HG02885 (cell line): ENCODE results near the gene P2RY4.
A peak's percentile ranks its signal among the peaks of the same experiment; 100 is the strongest.
"Not testable (repeated sequence)": the region's sequence is repeated elsewhere in the genome, so short reads cannot be mapped to it uniquely, and the experiment has no call there.

ENCODE experiments used
- ATAC-seq: cut with Tn5 transposase; IDR thresholded peaks from one replicate; pipeline ENCODE4 v1.9.1; 2021; ENCODE audit warnings: mild to moderate bottlenecking; ENCODE audit not compliant: unreplicated experiment, poor library complexity

P2RY4 gene

GRCh38 chrX:70260104-70260503 lies at the start of gene P2RY4:
Gene P2RY4, minus strand, starts transcription at chrX:70260204. Its CDS starts 580 bp downstream, at chrX:70259624.
- no peak for ATAC-seq

GRCh38 chrX:70301716-70302115 lies 41.7 kb upstream of the P2RY4 start:
- no peak for ATAC-seq

- no peak for ATAC-seq
These were observed 33.6 kb upstream of the P2RY4 start for GRCh38 chrX:70293621-70294020.

GRCh38 chrX:70292788-70293187 lies 32.8 kb upstream of the P2RY4 start:
- no peak for ATAC-seq

GRCh38 chrX:70289793-70290770 lies 30.1 kb upstream of the P2RY4 start, which contains the start of the genes KIF4A and PDZD11:
Gene KIF4A, plus strand, starts transcription at chrX:70290104. Its CDS starts 355 bp downstream, at chrX:70290459.
Gene PDZD11, minus strand, starts transcription at chrX:70289927. Its CDS starts 586 bp downstream, at chrX:70289341.
- peak; percentile 97 for ATAC-seq

GRCh38 chrX:70289168-70289792 lies 29.3 kb upstream of the P2RY4 start:
- ATAC-seq, result peak; percentile 16

GRCh38 chrX:70281951-70282350 lies 21.9 kb upstream of the P2RY4 start, which contains the start of gene RAB41:
Gene RAB41, plus strand, starts transcription at chrX:70282172. Its CDS starts 46 bp downstream, at chrX:70282218.
- ATAC-seq, result no peak

GRCh38 chrX:70280573-70280972 lies 20.6 kb upstream of the P2RY4 start:
- no peak for ATAC-seq

GRCh38 chrX:70279081-70279480 lies 19.1 kb upstream of the P2RY4 start:
- no peak for ATAC-seq

- not testable (repeated sequence) for ATAC-seq
These were observed 14.0 kb upstream of the P2RY4 start for GRCh38 chrX:70274029-70274428.

GRCh38 chrX:70268034-70268433 lies 8.0 kb upstream of the P2RY4 start, which contains the start of gene ARR3:
Gene ARR3, plus strand, starts transcription at chrX:70268334. Its CDS starts 1,052 bp downstream, at chrX:70269386.
- ATAC-seq, result no peak

GRCh38 chrX:70264784-70265183 lies 4.8 kb upstream of the P2RY4 start:
- no peak for ATAC-seq

GRCh38 chrX:70262952-70263567 lies 3.1 kb upstream of the P2RY4 start:
- no peak for ATAC-seq

GRCh38 chrX:70257423-70258288 lies 2.3 kb downstream of the P2RY4 start:
- ATAC-seq, result no peak

GRCh38 chrX:70255452-70255851 lies 4.6 kb downstream of the P2RY4 start:
- no peak for ATAC-seq

- ATAC-seq, result no peak
These were observed 5.1 kb downstream of the P2RY4 start for GRCh38 chrX:70254909-70255308.

GRCh38 chrX:70254063-70254400 lies 6.0 kb downstream of the P2RY4 start:
- ATAC-seq, result no peak

- no peak for ATAC-seq
These were observed 6.5 kb downstream of the P2RY4 start for GRCh38 chrX:70253377-70254062.

- ATAC-seq, result no peak
These were observed 7.5 kb downstream of the P2RY4 start for GRCh38 chrX:70252491-70252890.
